ENCODE data around the gene PDZRN3.

GRCh38 chr3:73536952-73537351, 87.8 kb downstream of the PDZRN3 start:
- TF ChIP-seq, protein P1, sequence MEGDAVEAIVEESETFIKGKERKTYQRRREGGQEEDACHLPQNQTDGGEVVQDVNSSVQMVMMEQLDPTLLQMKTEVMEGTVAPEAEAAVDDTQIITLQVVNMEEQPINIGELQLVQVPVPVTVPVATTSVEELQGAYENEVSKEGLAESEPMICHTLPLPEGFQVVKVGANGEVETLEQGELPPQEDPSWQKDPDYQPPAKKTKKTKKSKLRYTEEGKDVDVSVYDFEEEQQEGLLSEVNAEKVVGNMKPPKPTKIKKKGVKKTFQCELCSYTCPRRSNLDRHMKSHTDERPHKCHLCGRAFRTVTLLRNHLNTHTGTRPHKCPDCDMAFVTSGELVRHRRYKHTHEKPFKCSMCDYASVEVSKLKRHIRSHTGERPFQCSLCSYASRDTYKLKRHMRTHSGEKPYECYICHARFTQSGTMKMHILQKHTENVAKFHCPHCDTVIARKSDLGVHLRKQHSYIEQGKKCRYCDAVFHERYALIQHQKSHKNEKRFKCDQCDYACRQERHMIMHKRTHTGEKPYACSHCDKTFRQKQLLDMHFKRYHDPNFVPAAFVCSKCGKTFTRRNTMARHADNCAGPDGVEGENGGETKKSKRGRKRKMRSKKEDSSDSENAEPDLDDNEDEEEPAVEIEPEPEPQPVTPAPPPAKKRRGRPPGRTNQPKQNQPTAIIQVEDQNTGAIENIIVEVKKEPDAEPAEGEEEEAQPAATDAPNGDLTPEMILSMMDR (conservative IDR thresholded peaks at IDR 0.05 in 1 of 2, IDR thresholded peaks at IDR 0.05 in 1 of 2; ENCODE audit: extremely low read depth in 1 of 2, insufficient read depth in 1 of 2, low read depth in 1 of 2, low read length in 2 of 2) = no peak
- TF ChIP-seq EZH2 (IDR thresholded peaks at IDR 0.05; ENCODE audit: borderline replicate concordance, low read length) = no peak

Data from mammary epithelial cell (primary cell).